ENCODE measurements around the gene WDPCP.
"Not testable (repeated sequence)": the region's sequence is repeated elsewhere in the genome, so short reads cannot be mapped to it uniquely, and the experiment has no call there.

Gene WDPCP, protein sequence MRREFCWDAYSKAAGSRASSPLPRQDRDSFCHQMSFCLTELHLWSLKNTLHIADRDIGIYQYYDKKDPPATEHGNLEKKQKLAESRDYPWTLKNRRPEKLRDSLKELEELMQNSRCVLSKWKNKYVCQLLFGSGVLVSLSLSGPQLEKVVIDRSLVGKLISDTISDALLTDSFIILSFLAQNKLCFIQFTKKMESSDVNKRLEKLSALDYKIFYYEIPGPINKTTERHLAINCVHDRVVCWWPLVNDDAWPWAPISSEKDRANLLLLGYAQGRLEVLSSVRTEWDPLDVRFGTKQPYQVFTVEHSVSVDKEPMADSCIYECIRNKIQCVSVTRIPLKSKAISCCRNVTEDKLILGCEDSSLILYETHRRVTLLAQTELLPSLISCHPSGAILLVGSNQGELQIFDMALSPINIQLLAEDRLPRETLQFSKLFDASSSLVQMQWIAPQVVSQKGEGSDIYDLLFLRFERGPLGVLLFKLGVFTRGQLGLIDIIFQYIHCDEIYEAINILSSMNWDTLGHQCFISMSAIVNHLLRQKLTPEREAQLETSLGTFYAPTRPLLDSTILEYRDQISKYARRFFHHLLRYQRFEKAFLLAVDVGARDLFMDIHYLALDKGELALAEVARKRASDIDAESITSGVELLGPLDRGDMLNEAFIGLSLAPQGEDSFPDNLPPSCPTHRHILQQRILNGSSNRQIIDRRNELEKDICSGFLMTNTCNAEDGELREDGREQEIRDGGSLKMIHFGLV
- total RNA-seq: 12.6 to 22.8 (median 15.4) reads per million in 4 donors

DNA sequence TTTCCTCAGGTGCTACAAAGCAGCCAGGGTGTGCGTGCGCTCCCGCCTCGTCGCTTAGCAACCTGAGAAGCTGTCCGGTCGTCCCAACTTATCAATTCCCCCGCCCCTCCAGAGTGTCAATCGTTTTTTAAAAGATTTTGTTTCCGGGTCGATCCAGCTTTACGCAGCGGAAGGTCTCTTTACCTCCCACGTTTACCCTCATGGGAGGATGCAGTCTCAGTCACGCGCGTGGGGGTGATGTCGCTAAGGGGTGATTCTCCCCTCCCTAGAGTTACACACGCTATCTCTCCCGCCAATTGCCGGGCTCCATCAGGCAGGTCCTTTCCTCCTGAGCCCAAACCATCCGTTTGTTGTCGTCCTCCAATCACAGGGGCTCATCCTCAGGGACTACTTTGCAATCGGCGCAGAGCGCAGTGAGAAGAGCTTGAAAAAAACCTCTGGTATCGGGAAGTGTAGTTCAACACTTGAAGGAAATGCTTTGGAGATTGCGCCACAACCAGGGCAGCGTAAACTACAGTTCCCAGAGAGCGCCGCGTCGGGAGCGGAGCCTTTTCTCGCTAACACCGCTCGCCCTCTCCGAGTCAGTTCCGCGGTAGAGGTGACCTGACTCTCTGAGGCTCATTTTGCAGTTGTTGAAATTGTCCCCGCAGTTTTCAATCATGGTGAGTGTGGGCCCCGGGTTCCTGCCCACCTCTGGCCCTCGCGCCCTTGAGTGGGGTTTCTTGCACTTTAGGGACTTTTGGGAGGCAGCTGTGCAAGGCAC is at the start of gene WDPCP, which contains the start of gene MDH1:
WDPCP (minus strand) TSS at position 93 of the 763 bp plus-strand sequence. CDS start 206 bp downstream, outside the sequence.
MDH1 (plus strand) TSS at position 579 of the 763 bp plus-strand sequence; CDS start at position 660, 81 bp downstream.
- DNase-seq: peak; percentile 89 to 99 (median 93)

DNA sequence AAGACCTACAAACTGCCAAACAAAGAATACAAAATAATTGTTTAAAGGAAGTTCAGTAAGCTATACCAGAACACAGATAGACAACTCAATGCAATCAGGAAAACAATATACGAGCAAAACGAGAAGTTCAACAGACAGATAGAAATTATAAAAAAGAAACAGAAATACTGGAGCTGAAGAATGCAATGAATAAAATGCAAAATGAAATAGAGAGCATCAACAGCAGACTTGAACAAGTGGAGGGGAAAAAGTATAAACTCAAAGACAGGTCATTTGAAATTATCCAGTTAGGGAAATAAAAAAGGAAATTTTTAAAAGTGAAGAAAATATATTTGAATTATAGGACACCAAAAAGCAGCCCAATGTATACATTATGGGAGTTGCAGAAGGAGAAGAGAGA is 44.1 kb upstream of the WDPCP start:
- no peak for DNase-seq

DNA sequence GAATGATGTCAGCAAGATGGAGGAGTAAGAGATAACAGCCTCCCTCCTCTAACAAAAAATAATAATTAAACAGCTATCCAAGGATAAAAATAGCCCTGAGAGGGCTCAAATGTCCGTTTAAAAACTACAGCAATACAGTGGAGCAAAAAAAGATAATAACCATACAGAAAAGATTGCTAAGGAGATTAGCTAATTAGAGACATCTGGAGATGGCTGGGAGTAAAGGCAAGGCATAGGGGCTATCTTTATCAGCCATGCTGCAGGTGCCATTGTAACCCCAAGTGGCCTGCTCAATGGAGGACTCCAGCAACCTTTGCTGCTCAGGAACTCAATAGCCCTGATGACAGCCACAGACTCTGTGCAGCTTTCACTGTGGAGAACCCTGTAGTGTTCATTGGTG is 43.2 kb upstream of the WDPCP start:
- DNase-seq: no peak

DNA sequence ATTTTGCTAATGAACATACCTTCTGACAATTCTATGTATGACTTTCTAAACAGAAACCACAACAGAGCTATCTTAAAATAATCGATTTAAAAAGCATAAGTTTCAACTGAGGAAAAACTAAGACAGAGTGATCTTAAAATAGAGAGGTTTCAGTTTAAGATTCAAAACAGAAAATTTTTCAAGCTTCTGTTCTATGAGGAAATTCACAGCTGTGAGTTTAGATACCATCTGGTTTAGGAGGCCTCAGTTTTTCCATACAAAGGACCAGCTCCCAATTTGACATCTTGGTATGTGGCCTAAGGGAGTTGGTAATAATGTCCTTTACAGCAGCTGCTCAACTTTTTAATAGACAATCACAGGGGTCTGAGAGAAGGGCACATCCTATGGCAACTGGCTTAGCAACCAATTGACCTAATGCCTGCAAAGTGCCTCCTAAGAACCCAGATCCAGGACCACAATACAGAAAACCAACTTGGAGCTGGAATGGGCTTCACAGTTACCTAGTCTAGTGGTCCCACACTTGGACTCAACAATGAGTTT is 40.2 kb upstream of the WDPCP start:
- no peak for DNase-seq

DNA sequence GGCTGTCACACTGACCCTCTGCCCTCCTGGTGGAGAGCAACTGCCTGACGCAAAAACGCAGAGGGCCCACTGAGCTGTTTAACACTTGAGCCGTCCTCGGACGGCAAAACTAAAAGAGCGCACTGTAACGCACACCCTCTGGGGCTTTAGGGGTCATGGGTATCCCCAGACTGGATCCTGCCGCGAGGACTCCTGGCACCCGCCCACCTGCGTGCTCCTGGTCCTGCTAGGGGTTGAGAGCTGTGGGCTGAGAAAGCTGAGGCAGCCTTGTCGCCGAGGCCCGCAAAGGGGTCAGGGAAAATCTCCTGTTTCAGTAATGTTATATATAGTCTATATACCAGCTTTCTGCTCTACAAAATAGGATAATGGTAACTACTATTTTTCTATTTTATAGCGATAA is 39.6 kb upstream of the WDPCP start:
- no peak for DNase-seq

DNA sequence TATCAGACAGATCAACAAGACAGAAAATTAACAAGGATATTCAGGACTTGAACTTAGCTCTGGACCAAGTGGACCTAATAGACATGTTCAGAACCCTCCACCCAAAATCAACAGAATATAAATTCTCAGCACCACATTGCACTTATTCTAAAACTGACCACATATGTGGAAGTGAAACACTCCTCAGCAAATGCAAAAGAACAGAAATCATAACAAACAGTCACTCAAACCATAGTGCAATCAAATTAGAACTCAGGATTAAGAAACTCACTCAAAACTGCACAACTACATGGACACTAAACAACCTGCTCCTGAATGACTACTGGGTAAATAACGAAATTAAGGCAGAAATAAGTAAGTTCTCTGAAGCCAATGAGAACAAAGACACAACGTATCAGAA is 35.5 kb upstream of the WDPCP start:
- not testable (repeated sequence) for DNase-seq

DNA sequence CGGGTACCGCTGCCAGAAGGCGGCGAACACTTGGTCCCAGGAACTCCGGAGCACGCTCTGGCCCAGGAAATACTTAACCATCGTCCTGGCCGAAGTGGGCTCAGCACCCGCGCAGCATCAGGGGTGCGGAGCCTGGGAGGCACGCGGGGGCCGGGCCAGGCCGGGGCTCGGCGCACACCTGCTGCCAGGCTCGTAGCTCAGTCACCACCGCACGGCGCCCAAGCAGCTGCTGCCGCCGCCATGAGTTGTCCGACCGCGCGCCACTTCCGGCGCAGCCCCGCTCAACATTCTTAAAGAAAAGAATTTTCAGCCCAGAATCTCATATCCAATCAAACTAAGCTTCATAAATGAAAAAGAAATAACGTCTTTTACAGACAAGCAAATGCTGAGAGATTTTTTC is 34.5 kb upstream of the WDPCP start:
- DNase-seq: no peak

DNA sequence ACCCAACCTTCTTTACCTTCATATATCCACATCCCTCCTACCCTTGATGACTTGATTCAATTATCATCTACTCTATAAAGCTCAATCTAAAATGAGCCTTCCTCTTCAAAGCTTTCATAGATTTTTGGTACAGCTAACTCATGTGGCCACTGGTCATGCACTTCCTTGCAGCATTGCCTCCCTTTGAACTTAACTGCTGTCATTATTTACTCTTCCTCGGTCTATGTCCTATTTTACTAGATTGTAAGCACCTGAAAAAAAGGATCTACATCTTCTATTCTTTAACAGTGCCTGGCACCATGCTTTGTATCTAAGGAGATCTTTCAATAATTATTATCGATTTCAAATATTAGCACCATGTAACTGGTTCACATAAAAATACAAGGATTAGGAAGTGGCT is 31.1 kb upstream of the WDPCP start:
- DNase-seq: no peak

DNA sequence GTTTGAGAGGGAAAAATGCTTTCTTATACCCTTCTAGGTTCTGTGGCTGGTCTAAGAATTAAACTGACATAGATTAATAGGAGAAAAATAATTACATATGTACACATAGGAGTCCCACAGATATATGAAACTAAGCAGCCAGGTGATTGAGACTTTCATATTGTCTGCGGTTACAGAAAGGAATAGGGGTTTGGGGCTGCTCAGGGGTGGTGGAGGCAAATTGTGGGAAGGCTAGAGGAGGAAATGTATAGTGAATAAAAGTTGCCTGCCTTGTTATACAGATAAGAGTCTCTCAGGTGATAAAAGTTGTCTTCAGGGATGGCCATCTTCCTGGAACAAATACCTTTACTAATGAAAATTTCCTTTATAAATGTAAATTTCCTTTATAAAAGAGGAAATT is 29.1 kb upstream of the WDPCP start:
- DNase-seq: no peak

DNA sequence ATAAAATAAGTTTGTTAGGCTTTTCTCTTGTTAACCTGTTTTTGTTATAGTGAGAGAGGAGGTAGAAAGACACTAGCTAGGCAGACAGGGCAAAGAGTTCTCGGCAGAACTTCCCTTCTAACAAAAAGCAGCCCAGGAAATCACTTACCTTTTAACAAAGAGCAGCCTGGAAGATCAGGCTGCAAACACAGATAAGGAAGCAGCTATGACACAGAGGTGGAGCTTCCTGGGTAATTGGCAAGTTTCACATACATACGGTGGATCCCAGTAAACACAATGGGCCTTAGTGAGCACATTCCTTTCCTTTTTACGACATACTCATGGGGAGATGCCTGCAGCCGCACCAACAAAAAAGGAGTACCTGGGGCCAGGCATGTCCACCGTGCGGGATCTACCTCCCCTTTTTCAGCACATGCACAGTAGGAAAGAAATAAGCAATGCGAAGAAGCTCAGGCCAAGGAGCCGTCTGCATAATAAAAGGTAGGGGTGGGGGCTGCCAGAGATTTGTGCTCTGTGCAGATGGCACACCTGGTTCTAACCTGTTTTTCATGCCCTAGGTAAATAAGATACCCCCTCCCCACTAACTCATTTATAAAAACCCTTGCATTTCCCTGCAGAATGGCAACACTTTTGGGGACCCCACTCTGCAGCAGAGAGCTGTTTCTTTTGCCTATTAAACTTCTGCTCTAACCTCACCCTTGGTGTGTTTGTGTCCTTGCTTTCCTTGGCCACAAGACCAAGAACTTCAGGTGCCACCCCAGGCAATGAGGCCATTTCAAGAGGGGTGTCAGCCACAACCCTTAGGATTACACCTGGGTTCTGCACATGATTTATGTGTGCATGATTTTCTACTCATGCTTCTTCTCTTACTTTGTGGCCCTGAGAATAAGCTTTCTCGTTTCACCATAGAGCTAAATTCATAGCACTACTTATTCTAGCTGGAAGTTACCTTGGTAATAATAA is 27.0 kb upstream of the WDPCP start:
- no peak for DNase-seq

DNA sequence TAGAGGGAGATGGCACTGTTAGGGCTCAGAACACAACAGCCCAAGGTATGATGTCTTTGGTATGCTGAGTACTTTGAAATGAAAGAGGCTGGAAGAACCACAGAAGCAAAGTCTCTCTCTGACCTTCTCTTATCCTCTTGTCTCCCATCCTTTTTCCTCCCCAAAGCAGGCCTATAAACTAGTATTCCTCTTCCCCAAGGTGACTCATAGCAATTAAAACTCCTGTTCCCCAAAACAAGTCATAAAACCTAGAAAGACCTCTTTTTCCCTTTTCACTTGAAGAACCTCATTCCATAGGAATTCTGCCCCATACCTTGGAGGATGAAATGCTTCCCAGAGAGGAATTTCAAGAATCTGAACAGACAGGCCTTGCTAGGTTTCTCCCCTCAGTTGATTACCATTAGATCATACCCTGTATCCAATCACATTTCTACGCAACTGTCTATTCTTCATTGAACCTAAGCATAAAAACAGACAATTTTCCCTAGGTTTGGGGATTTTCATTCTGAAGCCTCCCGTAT is 26.2 kb upstream of the WDPCP start:
- no peak for DNase-seq

DNA sequence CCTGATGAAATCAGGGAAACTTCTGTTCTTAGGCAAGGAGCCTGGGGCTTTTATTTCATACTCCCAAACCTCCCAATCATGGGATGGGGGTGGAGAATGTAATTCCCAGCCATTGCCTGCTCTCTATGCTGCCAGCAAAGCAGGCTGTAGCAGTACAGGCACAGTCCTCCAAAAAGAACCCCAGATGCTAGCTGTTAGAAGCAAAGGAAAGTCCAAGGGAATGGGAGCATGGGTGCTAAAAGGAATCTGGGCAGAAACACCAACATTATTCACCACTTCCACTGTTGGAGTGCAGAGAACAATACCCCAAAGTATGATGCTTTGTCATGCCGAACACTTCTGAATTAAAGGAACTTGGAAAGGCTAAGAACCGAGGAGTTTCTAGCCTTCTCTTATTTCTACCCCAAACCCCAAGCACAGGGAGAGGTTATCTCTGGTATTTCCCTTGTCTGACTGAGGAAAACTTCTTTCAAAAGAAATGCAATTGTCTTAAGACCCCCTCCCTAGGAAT is 25.2 kb upstream of the WDPCP start:
- DNase-seq: no peak

DNA sequence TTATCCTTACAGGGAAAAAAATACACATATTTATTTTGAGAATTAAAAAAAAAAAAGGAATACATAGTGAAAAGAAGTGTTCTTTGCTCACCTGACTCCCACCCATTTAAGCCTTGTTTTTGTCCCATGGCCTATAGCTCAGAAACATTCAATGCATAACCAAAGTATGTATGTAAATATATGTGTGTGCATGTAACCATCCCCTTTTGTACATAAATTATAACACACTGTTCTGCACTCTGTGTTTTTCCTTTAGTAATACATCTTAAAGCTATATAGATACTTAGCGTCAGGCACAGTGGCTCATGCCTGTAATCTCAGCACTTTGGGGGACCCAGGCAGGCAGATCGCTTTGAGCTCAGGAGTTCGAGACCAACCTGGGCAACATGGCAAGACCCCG is 22.2 kb upstream of the WDPCP start:
- DNase-seq: no peak

DNA sequence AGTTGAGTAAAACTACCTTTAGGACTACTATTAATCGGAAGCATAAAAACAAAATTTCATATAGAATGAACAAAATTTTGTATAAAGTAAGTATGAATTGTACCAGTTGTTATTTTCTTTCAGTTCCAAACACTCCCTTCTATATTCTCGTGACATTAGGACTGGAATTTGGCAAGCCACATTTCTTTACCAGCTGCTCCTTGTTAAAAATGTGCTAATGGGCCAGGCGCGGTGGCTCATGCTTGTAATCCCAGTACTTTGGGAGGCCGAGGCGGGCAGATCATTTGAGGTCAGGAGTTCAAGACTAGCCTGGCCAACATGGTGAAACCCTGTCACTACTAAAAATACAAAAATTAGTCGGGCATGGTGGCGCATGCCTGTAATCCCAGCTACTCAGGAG is 20.6 kb upstream of the WDPCP start:
- not testable (repeated sequence) for DNase-seq

DNA sequence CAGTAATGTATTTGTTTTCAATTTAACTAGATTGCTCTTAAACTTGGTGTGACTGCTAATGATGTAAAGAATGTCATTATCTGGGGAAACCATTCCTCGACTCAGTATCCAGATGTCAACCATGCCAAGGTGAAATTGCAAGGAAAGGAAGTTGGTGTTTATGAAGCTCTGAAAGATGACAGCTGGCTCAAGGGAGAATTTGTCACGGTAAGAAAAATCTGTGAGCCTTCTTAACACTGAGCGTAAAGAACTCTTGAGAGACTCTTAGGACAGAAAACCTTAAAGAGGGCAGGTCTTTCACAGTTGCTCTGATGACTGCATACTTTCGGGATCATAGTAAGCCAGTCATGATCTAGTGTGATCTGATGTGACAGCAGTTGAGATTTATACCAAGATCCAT is 16.4 kb upstream of the WDPCP start:
- DNase-seq: no peak

DNA sequence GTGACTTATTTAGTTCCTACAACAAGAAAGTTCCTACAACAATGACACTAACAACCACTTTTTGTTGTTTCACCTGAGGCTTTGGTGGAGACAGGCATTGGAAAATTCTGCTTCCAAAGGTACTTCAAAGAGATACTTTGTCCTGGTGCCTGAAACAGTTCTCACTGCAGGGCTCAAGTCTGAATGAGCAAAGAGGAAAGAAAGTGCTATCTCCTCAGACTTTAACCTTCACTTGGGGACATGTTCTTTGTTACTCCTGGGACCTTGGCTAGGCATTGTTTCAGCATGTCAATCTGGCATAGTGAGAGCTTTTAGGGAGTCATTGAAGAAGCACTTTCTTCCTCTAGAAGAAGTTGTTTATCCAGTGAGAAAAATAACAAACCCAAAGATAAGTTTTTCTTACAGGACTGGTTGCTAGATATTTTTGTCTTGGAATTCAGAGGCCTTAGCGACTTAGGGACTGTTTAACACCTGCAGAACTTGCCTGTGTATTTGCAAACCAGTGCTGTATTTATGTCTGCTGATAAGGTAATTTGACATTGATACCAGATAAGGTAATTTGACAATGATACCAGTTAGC is 12.7 kb upstream of the WDPCP start:
- DNase-seq: no peak

DNA sequence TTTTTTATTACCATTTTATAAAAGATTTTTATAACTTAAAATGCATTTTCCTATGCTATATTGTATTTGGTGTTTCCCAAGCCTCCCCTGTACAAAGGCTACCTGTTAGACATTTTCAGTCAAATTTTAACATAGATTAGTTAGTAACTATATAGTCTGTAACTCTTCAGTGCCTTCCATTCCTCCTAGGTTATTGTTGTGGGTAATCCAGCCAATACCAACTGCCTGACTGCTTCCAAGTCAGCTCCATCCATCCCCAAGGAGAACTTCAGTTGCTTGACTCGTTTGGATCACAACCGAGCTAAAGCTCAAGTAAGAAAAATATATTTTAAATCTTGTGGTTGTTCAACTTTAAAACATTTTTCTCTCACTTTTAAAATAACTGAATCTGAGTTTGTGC is 10.7 kb upstream of the WDPCP start:
- DNase-seq: no peak

DNA sequence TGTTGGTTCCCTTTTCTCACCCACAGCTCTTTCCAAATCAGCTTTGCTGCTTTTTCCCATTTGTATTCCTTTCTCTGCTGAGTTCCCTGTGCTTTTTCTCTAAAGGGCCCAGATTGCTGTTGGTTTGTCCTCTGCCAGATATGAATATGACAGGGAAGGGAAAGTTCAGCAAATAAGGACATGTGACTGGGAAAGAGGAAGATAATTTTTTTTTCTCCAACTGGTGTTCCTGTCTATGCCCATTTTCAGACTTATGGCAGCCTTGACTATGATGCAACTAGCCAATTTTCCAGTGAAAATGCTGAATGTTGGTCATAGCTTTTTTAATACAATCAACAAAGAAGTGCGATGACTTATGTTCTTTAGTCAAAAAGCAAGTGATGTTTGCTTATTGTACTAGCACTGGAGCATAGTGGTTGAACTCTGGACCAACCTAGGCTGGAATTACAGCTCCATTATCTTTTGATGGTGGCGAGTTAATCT is 8.2 kb upstream of the WDPCP start:
- no peak for DNase-seq

DNA sequence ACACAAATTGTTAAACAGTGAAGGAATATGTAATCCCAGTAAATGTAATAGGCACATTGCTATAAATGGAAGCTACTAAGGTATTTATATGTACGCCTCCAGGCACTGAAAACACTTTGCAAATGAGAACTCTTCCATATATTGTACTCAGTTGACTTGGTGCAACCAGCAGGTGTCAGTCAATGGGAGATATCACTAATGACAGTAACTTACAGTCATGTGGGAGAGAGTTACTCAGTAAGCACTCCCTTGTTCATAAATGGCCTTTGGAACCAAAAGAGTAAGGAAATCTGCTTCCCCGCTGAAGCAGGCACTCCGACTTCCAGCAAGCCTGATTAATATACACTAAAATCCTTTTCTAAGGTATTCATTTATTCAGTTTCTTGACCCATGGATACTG is 6.4 kb upstream of the WDPCP start:
- no peak for DNase-seq

DNA sequence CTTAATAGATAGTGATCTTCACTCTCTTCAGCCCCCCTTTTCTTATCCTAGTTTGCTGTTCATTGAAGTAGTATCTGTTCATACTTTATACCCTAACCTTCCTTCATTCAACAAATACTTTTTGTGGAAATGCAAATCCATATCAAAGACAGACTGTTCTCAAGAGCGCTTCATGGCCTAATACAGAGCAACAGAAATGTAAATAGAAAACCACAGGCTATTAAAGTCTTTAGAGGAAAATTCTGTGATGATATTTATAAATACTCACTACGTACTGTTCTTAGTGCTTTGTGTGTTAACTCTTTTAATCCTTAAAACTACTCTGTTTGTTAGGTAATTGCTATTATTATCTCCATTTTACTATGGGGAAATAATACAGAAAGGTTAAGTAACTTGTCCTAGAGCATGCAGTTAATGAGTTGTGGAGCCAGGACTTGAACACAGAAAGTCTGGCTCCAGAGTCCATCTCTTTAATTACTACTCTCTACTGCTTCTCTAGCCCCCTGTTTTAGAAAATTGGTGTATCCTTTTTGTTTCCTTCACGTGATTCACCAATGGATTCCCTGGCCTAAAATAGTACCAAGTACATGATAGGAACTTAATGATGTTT is 3.4 kb upstream of the WDPCP start:
- DNase-seq: no peak
